Suprapubic skin (tissue), 3 donors: ENCODE measurements around the gene OR1C1.

ENCODE experiments used
- EP300 ChIP-seq: sonication (generic); formaldehyde crosslinking; IDR thresholded peaks from one replicate; pipeline ENCODE4 v1.6.1; 2017; ENCODE audit warnings: antibody characterized with exemption
- POLR2A ChIP-seq, 2 donors: fragments of 450-650 bp; IDR thresholded peaks; one replicate each; pipeline ENCODE4 v1.6.1; 2017; ENCODE audit warnings: antibody characterized with exemption in 2 of 2, mild to moderate bottlenecking in 2 of 2, moderate library complexity in 2 of 2
- TF ChIP-seq, protein P1 (sequence below), 2 donors: fragments of 200-600 bp in 1 of 2; fragments of 450-650 bp in 1 of 2; sonication (generic) in 1 of 2; IDR thresholded peaks; one replicate each; pipeline ENCODE4 v1.5.1; 2016 to 2019; ENCODE audit warnings: antibody characterized with exemption in 2 of 2, mild to moderate bottlenecking in 1 of 2, moderate library complexity in 1 of 2

DNA sequence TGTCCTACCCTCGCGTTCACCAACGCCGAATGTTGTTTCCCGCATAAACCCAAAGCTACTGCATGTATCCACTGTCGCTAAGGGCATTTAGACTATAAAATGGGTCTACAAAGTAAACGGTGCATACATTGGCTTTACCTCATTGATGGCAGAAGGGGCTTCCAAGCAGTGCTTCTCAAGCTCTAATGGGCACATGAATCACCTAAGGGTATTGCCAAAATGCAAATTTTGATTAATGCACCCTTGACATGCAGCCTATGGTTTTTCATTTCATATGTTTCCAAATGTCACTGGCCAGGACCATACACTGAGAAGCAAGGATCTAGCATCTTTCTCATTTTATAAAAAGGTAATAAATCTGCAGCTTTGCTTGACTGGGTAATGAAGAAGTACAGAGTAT is 46.6 kb downstream of the OR1C1 start:
- TF ChIP-seq POLR2A (IDR thresholded peaks at IDR 0.05) (no peak), EP300 (no peak)
- TF ChIP-seq, protein P1, sequence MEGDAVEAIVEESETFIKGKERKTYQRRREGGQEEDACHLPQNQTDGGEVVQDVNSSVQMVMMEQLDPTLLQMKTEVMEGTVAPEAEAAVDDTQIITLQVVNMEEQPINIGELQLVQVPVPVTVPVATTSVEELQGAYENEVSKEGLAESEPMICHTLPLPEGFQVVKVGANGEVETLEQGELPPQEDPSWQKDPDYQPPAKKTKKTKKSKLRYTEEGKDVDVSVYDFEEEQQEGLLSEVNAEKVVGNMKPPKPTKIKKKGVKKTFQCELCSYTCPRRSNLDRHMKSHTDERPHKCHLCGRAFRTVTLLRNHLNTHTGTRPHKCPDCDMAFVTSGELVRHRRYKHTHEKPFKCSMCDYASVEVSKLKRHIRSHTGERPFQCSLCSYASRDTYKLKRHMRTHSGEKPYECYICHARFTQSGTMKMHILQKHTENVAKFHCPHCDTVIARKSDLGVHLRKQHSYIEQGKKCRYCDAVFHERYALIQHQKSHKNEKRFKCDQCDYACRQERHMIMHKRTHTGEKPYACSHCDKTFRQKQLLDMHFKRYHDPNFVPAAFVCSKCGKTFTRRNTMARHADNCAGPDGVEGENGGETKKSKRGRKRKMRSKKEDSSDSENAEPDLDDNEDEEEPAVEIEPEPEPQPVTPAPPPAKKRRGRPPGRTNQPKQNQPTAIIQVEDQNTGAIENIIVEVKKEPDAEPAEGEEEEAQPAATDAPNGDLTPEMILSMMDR (IDR thresholded peaks at IDR 0.05), result no peak
